Fibroblast of villous mesenchyme (primary cell): ENCODE data around the gene DENND6B. TPM values are rescaled to one million over a fixed set of nuclear protein-coding genes. Genes with fewer than 3 reads are reported as not detected.
"Not testable (repeated sequence)": the region's sequence is repeated elsewhere in the genome, so short reads cannot be mapped to it uniquely, and the experiment has no call there.

Experiments
- DNase-seq: peaks from one replicate; pipeline ENCODE4 v3.0.0-alpha.2; 2010; ENCODE audit warnings: low read depth
- H3K4me3 ChIP-seq: 2 replicates; pipeline ENCODE4 v1.5.1; 2011; ENCODE audit warnings: low read depth, mild to moderate bottlenecking, low read length
- CTCF ChIP-seq: IDR thresholded peaks from 2 replicates; pipeline ENCODE4 v1.5.1; 2012; ENCODE audit warnings: low read depth, mild to moderate bottlenecking, low read length; ENCODE audit not compliant: insufficient read depth
- total RNA-seq: library from RNA; depleted of rRNA; stranded (reverse); fragments of >200 nt; gene quantifications from 2 replicates; pipeline ENCODE4 v1.2.3, GENCODE V29; 2012

DENND6B gene
- total RNA-seq, 1 donor: 2.6 TPM

- no peak for DNase-seq
- no peak for TF ChIP-seq CTCF
- H3K4me3 ChIP-seq: peak overlapping the region; percentile 57
These were observed 1.2 kb downstream of the DENND6B start for GRCh38 chr22:50325444-50326224.

GRCh38 chr22:50323900-50324299, 2.9 kb downstream of the DENND6B start:
- DNase-seq: no peak
- no peak overlapping the region for H3K4me3 ChIP-seq
- no peak for TF ChIP-seq CTCF

- DNase-seq, H3K4me3 ChIP-seq: not testable (repeated sequence)
These were observed 4.3 kb downstream of the DENND6B start for GRCh38 chr22:50322382-50323104.

- TF ChIP-seq CTCF: no peak
- DNase-seq: no peak
- H3K4me3 ChIP-seq: no peak overlapping the region
These were observed 6.0 kb downstream of the DENND6B start for GRCh38 chr22:50320671-50321325.

- TF ChIP-seq CTCF: no peak
- H3K4me3 ChIP-seq: no peak overlapping the region
- DNase-seq: no peak
These were observed 6.7 kb downstream of the DENND6B start for GRCh38 chr22:50320116-50320515.

- no peak overlapping the region for H3K4me3 ChIP-seq
- TF ChIP-seq CTCF: no peak
- no peak for DNase-seq
These were observed 7.3 kb downstream of the DENND6B start for GRCh38 chr22:50319503-50319951.
